CD14-positive monocyte (primary cell): ENCODE measurements around the gene ABHD1. TPM values are rescaled to one million over a fixed set of nuclear protein-coding genes. Genes with fewer than 3 reads are reported as not detected.
A peak's percentile ranks its signal among the peaks of the same experiment; 100 is the strongest.

Source experiments
- DNase-seq, 3 donors: peaks; one replicate each; pipeline ENCODE4 v3.0.0-alpha.2; 2011 to 2022
- H2AFZ ChIP-seq: 2 replicates; pipeline ENCODE4 v1.6.0; 2012; ENCODE audit warnings: mild to moderate bottlenecking, low read depth, low read length, inconsistent platforms; ENCODE audit not compliant: insufficient read depth, poor library complexity, severe bottlenecking
- H3K27ac ChIP-seq, 2 donors: 1 replicate in 1 of 2; 2 replicates in 1 of 2; pipeline ENCODE4 v1.5.1; 2012 to 2013; ENCODE audit warnings: low read length in 2 of 2, control low read depth in 1 of 2, inconsistent platforms in 1 of 2, low read depth in 1 of 2, mild to moderate bottlenecking in 1 of 2
- H3K27me3 ChIP-seq, 2 donors: one replicate each; pipeline versions ENCODE4 v1.6.0 to v1.6.1; 2011 to 2013; ENCODE audit warnings: low read length in 2 of 2; ENCODE audit not compliant: control insufficient read depth in 2 of 2, insufficient read depth in 2 of 2
- H3K36me3 ChIP-seq, 2 donors: replicated peaks in 1 of 2; 1 replicate in 1 of 2; 2 replicates in 1 of 2; pipeline versions ENCODE4 v1.5.1 to v1.6.1; 2012 to 2013; ENCODE audit warnings: low read length in 2 of 2, control low read depth in 1 of 2, inconsistent platforms in 1 of 2, mild to moderate bottlenecking in 1 of 2; ENCODE audit not compliant: insufficient read depth in 2 of 2, control insufficient read depth in 1 of 2
- H3K4me1 ChIP-seq, 2 donors: 1 replicate in 1 of 2; 2 replicates in 1 of 2; pipeline versions ENCODE4 v1.5.1 to v1.6.1; 2012 to 2013; ENCODE audit warnings: low read length in 2 of 2, control low read depth in 1 of 2, inconsistent platforms in 1 of 2, mild to moderate bottlenecking in 1 of 2, moderate library complexity in 1 of 2; ENCODE audit not compliant: insufficient read depth in 2 of 2, control insufficient read depth in 1 of 2
- H3K4me2 ChIP-seq: replicated peaks from 2 replicates; pipeline ENCODE3; 2012; ENCODE audit warnings: low read length, moderate library complexity, mild to moderate bottlenecking; ENCODE audit not compliant: poor library complexity, severe bottlenecking; ENCODE audit errors: extremely low read depth
- H3K4me3 ChIP-seq, 3 experiments: fragments of 200-600 bp in 1 of 3; sonication (generic) in 1 of 3; replicated peaks in 1 of 3; 1 replicate in 2 of 3; 2 replicates in 1 of 3; pipeline ENCODE4 v1.5.1; 2011 to 2013; ENCODE audit warnings: low read length in 3 of 3, mild to moderate bottlenecking in 3 of 3, control low read depth in 2 of 3, low read depth in 2 of 3, inconsistent platforms in 1 of 3, moderate library complexity in 1 of 3
- H3K79me2 ChIP-seq: 2 replicates; pipeline ENCODE4 v1.6.0; 2012; ENCODE audit warnings: mild to moderate bottlenecking, control low read depth, inconsistent platforms, low read length, moderate library complexity; ENCODE audit not compliant: insufficient read depth
- H3K9ac ChIP-seq: 2 replicates; pipeline ENCODE4 v1.6.0; 2017; ENCODE audit warnings: low read length, mild to moderate bottlenecking; ENCODE audit not compliant: insufficient read depth, poor library complexity, severe bottlenecking
- H3K9me3 ChIP-seq, 2 donors: replicated peaks in 1 of 2; 1 replicate in 1 of 2; 2 replicates in 1 of 2; pipeline versions ENCODE4 v1.5.1 to v1.6.1; 2012 to 2013; ENCODE audit warnings: low read length in 2 of 2, control low read depth in 1 of 2; ENCODE audit not compliant: control insufficient read depth in 1 of 2, insufficient read depth in 1 of 2
- H4K20me1 ChIP-seq: 2 replicates; pipeline ENCODE4 v1.6.0; 2012; ENCODE audit warnings: mild to moderate bottlenecking, low read length, control low read depth, moderate library complexity; ENCODE audit not compliant: insufficient read depth
- H3K27ac Mint-ChIP-seq, 7 donors: one replicate each; pipeline ENCODE4 v1.8.0; 2020; ENCODE audit warnings: mild to moderate bottlenecking in 7 of 7, mixed read lengths in 7 of 7, moderate library complexity in 6 of 7, inconsistent platforms in 2 of 7
- H3K27me3 Mint-ChIP-seq, 3 donors: one replicate each; pipeline ENCODE4 v1.8.0; 2021 to 2022; ENCODE audit warnings: low read depth in 3 of 3, mild to moderate bottlenecking in 3 of 3, mixed read lengths in 3 of 3, moderate library complexity in 3 of 3, inconsistent platforms in 1 of 3
- H3K36me3 Mint-ChIP-seq, 2 donors: one replicate each; pipeline ENCODE4 v1.8.0; 2020; ENCODE audit warnings: mixed read lengths in 2 of 2, inconsistent platforms in 1 of 2, mild to moderate bottlenecking in 1 of 2
- H3K4me1 Mint-ChIP-seq: one replicate; pipeline ENCODE4 v1.8.0; 2020; ENCODE audit warnings: mild to moderate bottlenecking, mixed read lengths
- H3K4me3 Mint-ChIP-seq, 2 donors: one replicate each; pipeline ENCODE4 v1.8.0; 2020; ENCODE audit warnings: mild to moderate bottlenecking in 2 of 2, mixed read lengths in 2 of 2, moderate library complexity in 1 of 2
- H3K9me3 Mint-ChIP-seq, 7 donors: one replicate each; pipeline ENCODE4 v1.8.0; 2020 to 2022; ENCODE audit warnings: mixed read lengths in 7 of 7, mild to moderate bottlenecking in 6 of 7, moderate library complexity in 6 of 7, inconsistent platforms in 2 of 7
- WGBS: methylation state at CpG from one replicate; pipeline ENCODE4 v1.1.5; 2013; ENCODE audit warnings: missing lambda C conversion rate; ENCODE audit not compliant: insufficient coverage; 5-methylcytosine and 5-hydroxymethylcytosine counted together
- intact Hi-C, 2 donors: fragments of 100-400 bp; cut with micrococcal nuclease; formaldehyde crosslinking; loops; one replicate each; pipeline versions ENCODE4 v1.15.0 to v1.15.1; 2023
- polyA plus RNA-seq, 3 donors: library from polyadenylated mRNA; depleted of rRNA in 1 of 3; unstranded in 2 of 3; stranded (reverse) in 1 of 3; fragments of 300-500 nt in 2 of 3; fragments of >200 nt in 1 of 3; fragmentation: Illumina TruSeq in 2 of 3; gene quantifications; 1 replicate in 2 of 3; 2 replicates in 1 of 3; pipeline ENCODE4 v1.2.3, GENCODE V29; 2012 to 2021
- TF ChIP-seq, protein P1 (sequence below): fragments of 200-600 bp; IDR thresholded peaks from one replicate; pipeline ENCODE4 v1.8.0; 2022; ENCODE audit warnings: antibody characterized with exemption, mild to moderate bottlenecking

ABHD1 gene
- polyA plus RNA-seq, 3 donors = 0.08 to 1.2 (median 0.25) TPM

DNA sequence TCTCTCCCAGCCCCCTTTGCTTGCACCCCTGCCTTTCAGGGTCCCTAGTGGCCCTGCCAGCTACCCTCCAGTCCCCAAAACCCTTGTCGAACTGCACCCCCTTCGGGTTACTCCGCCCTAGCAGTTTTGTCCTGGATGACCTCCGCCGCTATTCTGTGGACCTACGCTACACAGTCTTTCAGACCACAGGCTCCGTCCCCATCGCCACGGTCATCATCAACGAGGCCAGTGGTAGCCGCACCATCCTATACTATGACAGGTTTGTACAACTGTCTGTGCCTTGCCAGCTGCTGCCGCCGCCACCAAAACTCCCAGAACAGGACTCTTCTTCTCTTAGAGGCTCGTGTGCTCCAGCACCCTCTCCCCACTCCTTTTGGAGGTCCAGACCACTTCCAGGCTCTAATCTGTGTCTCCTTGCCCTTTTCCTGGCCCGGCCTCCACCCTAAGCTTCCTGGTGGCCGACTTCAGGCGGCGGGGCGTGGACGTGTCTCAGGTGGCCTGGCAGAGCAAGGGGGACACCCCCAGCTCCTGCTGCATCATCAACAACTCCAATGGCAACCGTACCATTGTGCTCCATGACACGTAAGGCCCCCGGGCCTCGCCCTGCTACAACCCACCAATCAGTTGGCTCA is 29.1 kb upstream of the ABHD1 start:
- Histone ChIP-seq H3K4me2 (no peak overlapping the region), H3K27me3 (no peaks in the 10 kb centered on the region), H4K20me1 (no peaks in the 10 kb centered on the region), H2AFZ (no peak overlapping the region), H3K36me3 (no peaks in the 10 kb centered on the region), H3K9me3 (no peaks in the 10 kb centered on the region), H3K27ac (no peak overlapping the region), H3K4me1 (peaks cover 23 to 24% of the 10 kb centered on the region in 2 donors), H3K79me2 (no peaks in the 10 kb centered on the region), H3K4me3 (no peak overlapping the region), H3K9ac (no peak overlapping the region)
- Mint-ChIP-seq H3K9me3 (no peaks in the 10 kb centered on the region), H3K4me3 (no peak overlapping the region), H3K36me3 (peaks cover 0 to 3% of the 10 kb centered on the region in 2 donors), H3K4me1 (peaks cover 21% of the 10 kb centered on the region), H3K27me3 (peaks cover 0 to 3% (median 3%) of the 10 kb centered on the region in 3 donors), H3K27ac (peak overlapping the region in 1 of 7 donors; percentile 78)
- TF ChIP-seq, protein P1, sequence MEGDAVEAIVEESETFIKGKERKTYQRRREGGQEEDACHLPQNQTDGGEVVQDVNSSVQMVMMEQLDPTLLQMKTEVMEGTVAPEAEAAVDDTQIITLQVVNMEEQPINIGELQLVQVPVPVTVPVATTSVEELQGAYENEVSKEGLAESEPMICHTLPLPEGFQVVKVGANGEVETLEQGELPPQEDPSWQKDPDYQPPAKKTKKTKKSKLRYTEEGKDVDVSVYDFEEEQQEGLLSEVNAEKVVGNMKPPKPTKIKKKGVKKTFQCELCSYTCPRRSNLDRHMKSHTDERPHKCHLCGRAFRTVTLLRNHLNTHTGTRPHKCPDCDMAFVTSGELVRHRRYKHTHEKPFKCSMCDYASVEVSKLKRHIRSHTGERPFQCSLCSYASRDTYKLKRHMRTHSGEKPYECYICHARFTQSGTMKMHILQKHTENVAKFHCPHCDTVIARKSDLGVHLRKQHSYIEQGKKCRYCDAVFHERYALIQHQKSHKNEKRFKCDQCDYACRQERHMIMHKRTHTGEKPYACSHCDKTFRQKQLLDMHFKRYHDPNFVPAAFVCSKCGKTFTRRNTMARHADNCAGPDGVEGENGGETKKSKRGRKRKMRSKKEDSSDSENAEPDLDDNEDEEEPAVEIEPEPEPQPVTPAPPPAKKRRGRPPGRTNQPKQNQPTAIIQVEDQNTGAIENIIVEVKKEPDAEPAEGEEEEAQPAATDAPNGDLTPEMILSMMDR = no peak
- intact Hi-C loops = no loop called here
- WGBS = 97% methylated on average over 20 of the region's 24 CpGs
- DNase-seq = no peak

GRCh38 chr2:27095427-27095744 is 28.2 kb upstream of the ABHD1 start:
- H3K27ac Mint-ChIP-seq = peak overlapping the region in 1 of 7 donors; percentile 50
- H3K4me1 ChIP-seq = peaks cover 23 to 24% of the 10 kb centered on the region in 2 donors
- intact Hi-C loops = loop anchor here (5.0 kb wide), 4 partner anchors 37 to 207 kb away; partner anchors contain the start of genes PREB (in 2 of the 2), ATRAID (in 1 of the 2), SLC5A6 (in 1 of the 2) and TRIM54 (in 1 of the 2)
- H3K27me3 ChIP-seq = no peaks in the 10 kb centered on the region
- no peak overlapping the region for H3K9ac ChIP-seq
- H3K4me1 Mint-ChIP-seq = peaks cover 21% of the 10 kb centered on the region
- peak overlapping the region; percentile 87 for H3K4me2 ChIP-seq
- H4K20me1 ChIP-seq = no peaks in the 10 kb centered on the region
- TF ChIP-seq, protein P1 = no peak
- no peaks in the 10 kb centered on the region for H3K9me3 ChIP-seq
- H3K79me2 ChIP-seq = no peaks in the 10 kb centered on the region
- H3K4me3 ChIP-seq = no peak overlapping the region
- peaks cover 0 to 3% (median 3%) of the 10 kb centered on the region in 3 donors for H3K27me3 Mint-ChIP-seq
- no peaks in the 10 kb centered on the region for H3K36me3 ChIP-seq
- H3K36me3 Mint-ChIP-seq = peaks cover 0 to 3% of the 10 kb centered on the region in 2 donors
- H3K27ac ChIP-seq = no peak overlapping the region
- H3K9me3 Mint-ChIP-seq = no peaks in the 10 kb centered on the region
- no peak for DNase-seq
- WGBS = 100% methylated on average over 2 of the region's 2 CpGs
- H3K4me3 Mint-ChIP-seq = no peak overlapping the region
- H2AFZ ChIP-seq = peak overlapping the region; percentile 97
